Activated CD4-positive, alpha-beta T cell treated with anti-CD3 and anti-CD28 coated beads for 4 hours (primary cell): ENCODE measurements around the gene PPP4R1.
"Not testable (repeated sequence)": the region's sequence is repeated elsewhere in the genome, so short reads cannot be mapped to it uniquely, and the experiment has no call there.

Experiments used
- DNase-seq, 2 donors: peaks; one replicate each; pipeline ENCODE4 v3.0.0-alpha.2; 2020

PPP4R1 gene

DNA sequence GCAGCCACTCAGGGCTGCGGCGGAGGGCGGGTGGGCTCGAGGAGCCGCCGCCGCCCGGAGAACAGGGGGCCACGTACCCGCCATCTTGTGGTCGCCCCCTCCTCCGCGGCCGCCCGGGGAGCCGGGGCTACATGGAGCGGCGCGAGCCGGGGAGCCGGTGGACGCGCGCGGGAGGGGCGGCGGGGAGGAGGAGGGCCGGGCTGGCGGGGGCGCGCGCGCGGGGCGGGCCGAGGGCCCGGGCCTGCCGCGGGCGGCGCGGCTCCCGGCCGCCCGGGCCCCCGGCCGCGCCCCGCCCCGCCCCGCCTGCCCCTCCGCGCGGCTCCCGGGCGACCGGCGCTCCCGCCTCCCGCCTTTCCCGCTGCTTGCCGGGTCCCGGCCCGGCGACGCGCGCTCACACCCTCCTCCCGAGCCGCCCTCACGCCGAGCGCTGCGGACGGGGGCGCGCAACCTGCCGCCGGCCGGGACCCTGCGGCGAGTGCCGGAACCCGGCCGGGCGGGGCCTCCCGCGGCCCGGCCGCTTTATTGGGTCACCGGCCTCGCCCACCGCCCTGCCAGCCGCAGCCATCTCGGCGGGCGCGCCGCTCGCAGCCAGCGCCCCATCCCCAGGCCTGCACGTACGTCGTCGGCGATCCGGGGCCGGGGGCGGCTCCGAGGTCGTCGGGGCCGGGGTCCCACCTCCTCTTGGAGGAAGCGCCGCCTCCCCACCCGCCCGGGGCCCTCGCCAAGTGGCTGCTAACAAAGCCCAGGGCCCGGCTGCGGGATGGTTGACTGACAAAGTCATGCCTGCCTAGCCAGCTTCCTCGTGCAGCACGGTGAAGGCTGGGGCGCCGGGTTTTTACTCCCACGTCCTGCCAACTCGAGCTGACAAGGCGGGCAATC is at the start of gene PPP4R1:
TSS of gene PPP4R1 (minus strand) at position 159 of the 879 bp plus-strand sequence. CDS start at position 84, 75 bp downstream.
- peak; percentile 63 to 65 for DNase-seq

DNA sequence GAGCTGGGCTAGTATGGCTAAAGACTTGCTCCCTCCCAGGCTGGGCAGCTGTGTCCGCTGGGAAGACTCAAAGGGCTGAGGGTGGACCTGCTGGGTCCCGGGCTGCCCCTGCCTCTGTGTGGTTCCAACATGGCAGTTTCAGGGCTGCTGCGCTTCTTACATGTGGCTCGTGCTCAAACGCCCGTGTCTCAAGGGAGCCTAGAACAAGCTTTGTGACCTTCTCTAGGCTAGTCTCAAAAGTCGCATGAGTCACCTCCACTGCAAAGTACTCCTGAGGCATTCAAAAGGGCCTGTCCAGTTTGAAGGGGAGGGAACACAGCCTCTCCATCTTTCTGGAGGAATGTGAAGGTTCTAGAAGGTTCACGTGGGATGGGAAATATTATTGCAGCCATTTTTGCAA is 49.0 kb upstream of the PPP4R1 start:
- DNase-seq, result no peak

DNA sequence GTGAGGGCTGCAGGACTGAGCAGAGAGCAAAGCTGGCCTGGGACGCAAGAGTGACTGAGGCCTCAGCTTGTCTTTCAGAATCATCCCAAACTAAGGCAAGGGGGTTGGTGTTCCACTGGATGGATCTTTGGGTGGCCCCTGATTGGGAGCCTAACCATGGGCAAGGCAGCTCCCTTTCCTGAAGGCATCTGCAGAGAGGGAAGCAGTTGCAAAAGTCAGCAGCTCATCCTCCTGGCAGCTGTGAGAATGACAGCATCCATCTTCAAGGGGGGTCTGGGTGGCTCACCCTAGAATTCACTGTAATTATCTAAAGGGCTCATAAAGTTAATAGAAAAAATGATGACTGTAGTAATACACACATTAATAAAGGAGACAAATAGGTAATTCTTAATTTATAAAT is 47.2 kb upstream of the PPP4R1 start:
- no peak for DNase-seq

- DNase-seq, result no peak
These were observed 45.4 kb upstream of the PPP4R1 start for GRCh38 chr18:9659499-9660375.

GRCh38 chr18:9658087-9658641 is 43.8 kb upstream of the PPP4R1 start:
- no peak for DNase-seq

- no peak for DNase-seq
These were observed 40.9 kb upstream of the PPP4R1 start for GRCh38 chr18:9655232-9655767.

DNA sequence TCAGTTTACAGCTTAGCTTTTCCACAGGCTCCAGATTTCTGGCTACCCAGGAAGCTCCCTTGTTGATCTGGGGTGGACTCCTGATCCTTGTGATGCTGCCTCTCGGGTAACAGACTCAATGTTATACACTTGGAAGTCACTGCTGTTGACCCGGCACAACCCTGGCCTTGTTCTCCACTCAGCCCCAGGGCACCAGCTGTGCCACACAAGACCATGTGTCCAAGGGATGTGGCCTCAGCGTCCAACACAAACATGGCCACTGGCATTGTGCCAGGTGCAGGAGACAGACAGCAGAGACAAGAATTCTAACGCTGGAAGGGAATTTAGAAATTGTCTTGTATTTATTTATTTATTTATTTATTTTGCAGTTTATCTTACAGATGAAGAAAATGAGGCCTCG is 39.0 kb upstream of the PPP4R1 start:
- no peak for DNase-seq

- no peak for DNase-seq
These were observed 34.8 kb upstream of the PPP4R1 start for GRCh38 chr18:9649164-9649540.

DNA sequence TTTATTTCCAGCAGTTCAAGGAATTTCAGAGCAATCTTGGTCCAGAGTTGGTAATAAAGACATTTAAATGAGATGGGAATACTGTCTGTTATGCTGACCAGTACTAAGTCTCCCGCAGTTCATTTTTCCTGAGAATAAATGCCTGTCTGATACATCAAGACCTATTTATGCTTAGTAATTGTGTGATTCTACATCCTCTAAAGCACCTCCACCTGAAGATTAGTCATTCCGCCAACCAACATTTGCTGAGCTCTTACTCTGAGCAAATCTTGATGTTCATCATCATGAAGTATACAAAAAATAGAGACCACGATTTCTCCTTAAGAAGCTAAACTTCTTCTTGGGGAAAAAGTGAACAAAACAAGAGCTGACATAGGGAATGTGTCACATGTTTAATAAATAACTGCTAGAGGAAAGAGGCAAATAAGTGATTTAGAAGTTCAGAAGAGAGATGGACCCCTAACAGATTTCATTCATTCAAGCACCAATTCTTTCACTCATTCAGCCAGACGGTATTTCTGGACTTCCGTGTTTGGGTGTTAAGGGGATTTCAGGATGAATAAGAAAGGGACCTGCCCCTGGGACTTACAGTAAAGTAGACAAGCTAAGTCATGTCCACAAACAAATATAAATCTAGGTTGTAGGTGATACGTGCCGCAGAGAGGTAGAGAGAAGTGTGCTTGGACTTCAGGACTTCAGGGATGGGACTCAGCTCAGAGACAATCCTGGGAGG is 34.2 kb upstream of the PPP4R1 start:
- no peak for DNase-seq

DNA sequence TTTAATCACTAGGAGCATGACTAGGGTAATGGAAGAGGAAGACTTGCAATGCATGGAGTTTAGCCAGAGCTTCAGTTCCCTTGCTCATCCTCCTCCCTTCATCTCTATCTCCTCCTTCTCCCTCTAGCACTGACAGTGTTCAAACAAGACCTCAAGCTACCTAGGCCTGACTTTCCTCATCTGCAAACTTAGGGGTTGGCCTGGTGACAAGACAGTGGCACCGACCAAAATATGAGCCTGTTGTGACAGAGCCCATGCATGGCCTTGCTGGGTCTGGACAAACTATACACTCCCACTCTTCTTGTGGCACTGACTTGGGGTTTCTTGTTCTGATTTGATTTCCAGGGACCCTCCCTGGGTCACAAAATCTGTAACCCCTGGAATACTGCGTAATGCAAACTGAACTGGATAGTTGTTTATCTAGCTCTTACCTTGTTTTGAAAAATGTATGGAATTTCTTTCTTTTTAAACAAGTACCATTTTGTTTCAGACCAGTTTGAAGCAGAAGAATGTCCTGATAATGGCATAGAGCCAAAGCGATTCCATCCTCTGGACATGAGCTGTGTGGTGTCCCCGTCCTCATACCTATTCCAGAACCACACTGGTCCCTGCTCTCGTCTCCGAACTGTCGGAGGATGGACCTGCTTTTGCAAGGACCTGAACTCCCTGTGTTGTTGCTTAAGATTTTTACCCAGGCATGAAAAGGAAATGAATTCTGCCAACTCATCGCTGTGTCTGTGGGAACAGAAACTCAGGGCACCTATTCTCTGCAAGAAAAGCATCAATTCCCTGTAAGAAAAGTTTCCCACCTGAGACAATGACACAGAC is 33.4 kb upstream of the PPP4R1 start:
- DNase-seq, result no peak

GRCh38 chr18:9643549-9643948 is 29.2 kb upstream of the PPP4R1 start:
- DNase-seq, result no peak

GRCh38 chr18:9642799-9643462 is 28.6 kb upstream of the PPP4R1 start:
- no peak for DNase-seq

- DNase-seq, result not testable (repeated sequence)
These were observed 26.7 kb upstream of the PPP4R1 start for GRCh38 chr18:9641081-9641480.

GRCh38 chr18:9638886-9639285 is 24.5 kb upstream of the PPP4R1 start:
- no peak for DNase-seq

GRCh38 chr18:9637036-9637767 is 22.8 kb upstream of the PPP4R1 start:
- no peak for DNase-seq

GRCh38 chr18:9634856-9635255 is 20.5 kb upstream of the PPP4R1 start:
- no peak for DNase-seq

GRCh38 chr18:9631814-9632496 is 17.6 kb upstream of the PPP4R1 start:
- DNase-seq, result no peak

DNA sequence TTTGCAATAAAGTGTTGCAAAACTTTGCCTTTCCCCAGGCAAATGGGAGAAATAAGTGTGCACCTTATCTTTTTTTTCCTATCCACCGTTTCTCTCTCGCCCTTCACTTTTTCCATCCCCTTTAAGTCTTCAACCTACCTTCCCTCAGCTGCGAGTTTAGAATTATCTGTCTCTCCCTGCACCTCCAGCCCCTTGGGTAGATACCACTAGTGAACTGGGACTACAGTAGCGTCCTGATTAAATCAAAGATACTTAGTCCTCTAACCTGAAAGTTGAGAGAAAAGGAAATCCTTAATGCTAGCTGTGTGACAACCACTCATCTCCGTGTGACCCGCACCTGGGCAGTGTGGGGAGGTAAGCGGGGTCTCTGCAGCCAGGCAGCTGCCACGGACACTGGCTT is 16.1 kb upstream of the PPP4R1 start:
- no peak for DNase-seq

DNA sequence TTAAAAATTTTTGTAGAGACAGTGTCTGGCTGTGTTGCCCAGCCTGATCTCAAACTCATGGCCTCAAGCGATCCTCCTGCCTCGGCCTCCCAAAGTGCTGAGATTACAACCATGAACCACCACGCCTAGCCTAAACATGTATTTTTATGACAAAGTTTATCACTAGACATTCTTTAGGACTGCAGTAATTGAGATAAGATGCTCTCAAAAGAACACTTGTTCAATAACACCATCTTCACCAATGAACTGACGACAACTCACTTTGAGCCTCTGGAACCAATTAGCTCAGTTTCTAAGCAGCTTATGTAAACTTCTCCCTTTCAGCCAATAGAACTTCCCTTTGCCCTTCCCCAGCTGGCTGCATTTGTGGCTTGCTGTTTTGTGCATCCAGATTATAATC is 15.3 kb upstream of the PPP4R1 start:
- DNase-seq, result no peak

- DNase-seq, result no peak
These were observed 14.6 kb upstream of the PPP4R1 start for GRCh38 chr18:9628984-9629383.
